GM18508 (cell line): ENCODE results near the gene CCL23.

Experiments used
- ATAC-seq: cut with Tn5 transposase; IDR thresholded peaks from one replicate; pipeline ENCODE4 v1.9.1; 2021; ENCODE audit warnings: moderate number of reproducible peaks; ENCODE audit not compliant: insufficient read depth, unreplicated experiment

The CCL23 gene

DNA sequence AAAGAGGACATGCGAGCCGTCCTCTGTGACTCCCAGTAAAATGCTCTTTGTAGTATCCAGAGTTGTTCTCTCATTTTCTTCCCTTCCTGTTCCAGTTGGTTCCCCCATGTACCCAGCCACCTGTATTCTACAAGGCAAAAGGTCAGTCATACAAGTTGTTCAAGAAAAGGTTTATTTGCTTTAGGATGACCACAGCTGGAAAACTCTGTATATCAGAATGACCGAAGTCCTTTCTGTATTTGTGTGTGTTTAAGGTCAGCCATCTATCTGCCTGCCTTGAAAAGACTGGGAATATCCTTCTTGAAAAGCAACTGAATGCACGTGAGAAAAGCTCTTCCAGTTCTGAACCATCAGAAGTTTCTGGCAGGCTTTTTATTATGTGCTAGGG lies 44.8 kb downstream of the CCL23 start:
- ATAC-seq = no peak

DNA sequence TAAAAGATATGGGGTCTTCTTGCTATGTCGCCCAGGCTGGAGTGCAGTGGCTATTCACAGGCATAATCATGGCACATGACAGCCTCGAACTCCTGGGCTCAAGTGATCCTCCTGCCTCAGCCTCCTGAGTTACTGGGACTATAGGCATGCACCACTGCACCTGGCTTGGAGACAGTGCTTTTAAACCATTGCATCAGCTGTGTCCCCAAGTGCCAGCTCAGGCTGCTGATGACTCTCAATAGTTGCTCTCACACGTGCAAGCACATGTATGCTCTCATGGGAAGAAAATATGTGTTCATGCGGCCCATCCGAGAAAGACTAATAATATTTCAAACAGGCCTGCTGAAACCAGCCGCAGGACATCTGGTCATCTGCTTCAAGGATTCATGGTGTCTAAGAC lies 45.2 kb downstream of the CCL23 start:
- ATAC-seq = no peak

DNA sequence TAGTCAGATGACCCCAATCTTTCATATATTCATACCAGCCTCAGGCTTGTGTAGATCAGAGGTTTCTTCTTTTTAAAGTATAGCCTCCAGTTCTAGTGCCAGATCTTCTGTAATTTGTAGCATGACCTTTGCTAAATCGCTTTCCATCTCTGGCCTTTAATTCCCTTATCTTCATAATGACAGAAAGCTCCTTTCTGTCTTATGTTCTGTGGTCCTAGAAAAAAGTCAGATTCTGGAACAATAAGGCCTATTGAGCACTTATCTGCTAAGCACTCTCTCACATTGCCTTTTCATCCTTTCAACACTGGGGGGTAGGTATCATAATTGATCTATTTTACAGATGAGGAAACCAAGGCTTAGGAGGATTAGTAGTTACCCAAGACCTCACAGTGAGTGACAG lies 45.7 kb downstream of the CCL23 start:
- ATAC-seq = no peak

DNA sequence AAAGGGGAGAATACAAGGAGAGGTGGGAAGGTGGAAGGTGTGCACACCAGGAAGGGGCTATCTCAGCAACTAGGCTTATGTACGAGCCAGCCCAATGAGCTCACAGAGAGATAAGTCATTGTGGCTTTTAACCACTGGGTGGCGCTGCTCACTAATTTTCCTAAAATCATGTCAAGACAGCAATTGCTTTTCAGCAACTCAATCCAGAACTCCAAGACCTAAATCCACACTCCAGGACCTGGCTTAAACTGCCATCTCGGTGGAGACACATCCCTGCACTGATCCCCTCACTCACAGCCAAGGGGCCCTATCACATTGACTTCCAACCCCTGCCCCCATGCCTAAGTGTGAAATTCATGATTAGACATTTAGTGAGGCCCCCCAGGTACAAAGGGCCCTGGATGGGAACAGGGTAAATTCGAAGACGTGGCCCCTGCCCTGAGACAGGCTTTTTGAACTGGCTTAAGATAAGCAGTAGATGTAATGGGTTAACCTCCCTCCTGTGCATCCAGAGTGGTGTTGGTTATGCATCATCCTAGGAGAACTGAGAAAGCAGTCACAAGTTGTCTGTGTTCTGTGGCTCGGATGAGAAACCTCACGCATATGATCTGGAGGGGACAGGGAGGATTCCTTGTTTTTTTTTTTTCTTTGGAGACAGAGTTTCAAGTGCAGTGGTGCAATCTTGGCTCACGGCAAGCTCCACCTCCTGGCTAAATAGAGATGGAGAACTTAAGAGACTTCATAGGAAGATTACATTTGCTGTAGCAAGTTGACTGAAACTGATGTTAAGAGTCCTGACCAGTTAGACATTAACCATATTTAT lies 48.0 kb downstream of the CCL23 start:
- no peak for ATAC-seq

DNA sequence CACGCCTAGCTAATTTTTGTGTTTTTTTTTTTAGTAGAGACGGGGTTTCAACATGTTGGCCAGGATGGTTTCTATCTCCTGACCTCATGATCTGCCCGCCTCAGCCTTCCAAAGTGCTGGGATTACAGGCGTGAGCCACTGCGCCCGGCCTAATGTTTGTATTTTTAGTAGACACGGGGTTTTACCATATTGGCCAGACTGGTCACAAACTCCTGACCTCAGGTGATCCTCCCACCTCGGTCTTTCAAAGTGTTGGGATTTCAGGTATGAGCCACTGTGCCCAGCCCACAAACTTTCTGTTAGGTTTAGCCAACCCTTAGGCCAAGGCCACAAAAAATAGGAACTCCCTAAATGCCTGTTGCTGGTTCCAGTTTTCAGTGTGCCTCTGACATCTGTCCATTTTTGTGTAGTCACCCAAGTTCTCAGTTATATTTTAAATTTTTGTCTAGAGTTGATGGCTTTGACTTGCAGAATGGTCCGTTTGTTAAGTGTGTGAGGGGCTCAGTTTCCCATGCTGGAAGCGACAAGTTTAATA lies 49.2 kb downstream of the CCL23 start:
- no peak for ATAC-seq

DNA sequence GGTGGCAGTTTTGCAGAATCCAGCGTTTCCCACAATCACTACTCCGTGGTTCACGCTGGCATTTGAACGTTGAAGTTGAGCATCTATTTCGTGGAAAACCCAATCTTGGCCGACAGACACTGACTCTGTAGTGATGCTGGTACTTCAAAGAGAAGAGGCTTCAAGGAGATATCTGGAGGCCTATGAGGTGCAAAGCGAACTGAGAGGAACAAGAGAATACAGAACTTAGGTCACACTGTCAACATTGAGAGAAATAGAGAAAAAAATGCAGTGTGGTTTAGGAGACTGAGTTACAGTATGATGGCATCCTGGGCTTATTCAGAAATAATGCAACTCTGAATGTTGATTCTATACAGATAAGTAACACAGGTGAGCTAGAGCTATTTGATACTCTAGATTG lies 52.5 kb downstream of the CCL23 start:
- no peak for ATAC-seq

DNA sequence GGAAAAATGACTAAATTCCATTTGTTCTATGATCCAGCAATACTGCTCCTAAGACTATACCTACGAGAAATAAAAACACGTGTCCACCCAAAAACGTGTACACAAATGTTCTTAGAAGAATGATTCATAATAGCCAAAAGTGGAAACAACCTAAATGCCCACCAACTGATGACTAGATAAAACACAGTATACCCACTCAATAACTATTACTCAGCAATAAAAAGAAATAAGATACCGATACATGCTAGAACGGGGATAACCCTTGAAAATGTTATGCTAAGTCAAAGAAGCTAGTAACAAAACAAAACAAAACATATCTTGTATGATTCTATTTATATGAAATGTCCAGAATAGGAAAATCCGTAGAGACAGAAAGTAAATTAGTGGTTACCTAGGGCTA lies 54.1 kb downstream of the CCL23 start:
- ATAC-seq = no peak
